ENCODE measurements around the gene METAP1.
"Not testable (repeated sequence)": the region's sequence is repeated elsewhere in the genome, so short reads cannot be mapped to it uniquely, and the experiment has no call there.

The METAP1 gene

GRCh38 chr4:99008051-99008450 is 12.5 kb downstream of the METAP1 start:
- TF ChIP-seq, protein P1, sequence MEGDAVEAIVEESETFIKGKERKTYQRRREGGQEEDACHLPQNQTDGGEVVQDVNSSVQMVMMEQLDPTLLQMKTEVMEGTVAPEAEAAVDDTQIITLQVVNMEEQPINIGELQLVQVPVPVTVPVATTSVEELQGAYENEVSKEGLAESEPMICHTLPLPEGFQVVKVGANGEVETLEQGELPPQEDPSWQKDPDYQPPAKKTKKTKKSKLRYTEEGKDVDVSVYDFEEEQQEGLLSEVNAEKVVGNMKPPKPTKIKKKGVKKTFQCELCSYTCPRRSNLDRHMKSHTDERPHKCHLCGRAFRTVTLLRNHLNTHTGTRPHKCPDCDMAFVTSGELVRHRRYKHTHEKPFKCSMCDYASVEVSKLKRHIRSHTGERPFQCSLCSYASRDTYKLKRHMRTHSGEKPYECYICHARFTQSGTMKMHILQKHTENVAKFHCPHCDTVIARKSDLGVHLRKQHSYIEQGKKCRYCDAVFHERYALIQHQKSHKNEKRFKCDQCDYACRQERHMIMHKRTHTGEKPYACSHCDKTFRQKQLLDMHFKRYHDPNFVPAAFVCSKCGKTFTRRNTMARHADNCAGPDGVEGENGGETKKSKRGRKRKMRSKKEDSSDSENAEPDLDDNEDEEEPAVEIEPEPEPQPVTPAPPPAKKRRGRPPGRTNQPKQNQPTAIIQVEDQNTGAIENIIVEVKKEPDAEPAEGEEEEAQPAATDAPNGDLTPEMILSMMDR (IDR thresholded peaks at IDR 0.05; ENCODE audit: control extremely low read depth, extremely low read depth, low read depth, missing control alignments), result no peak
- DNase-seq (ENCODE audit: extremely low spot score), result no peak
- CTCF ChIA-PET, result interaction anchor here (0.7 to 3.2 kb wide), 7 partner anchors 9 to 48 kb away, joined by 3 to 18 read pairs (median 3); partner anchors contain the start of gene METAP1
- POLR2A ChIA-PET, result interaction anchor here (0.7 kb wide), 1 partner anchor 12 kb away, joined by 5 read pairs; no protein-coding TSS in a partner anchor

GRCh38 chr4:99011910-99012309 is 16.4 kb downstream of the METAP1 start:
- ChIA-PET POLR2A (no interaction called here), CTCF (interaction anchor here (1.0 to 2.1 kb wide), 4 partner anchors 10 to 44 kb away, joined by 4 to 7 read pairs (median 6); partner anchors contain the start of gene METAP1)
- TF ChIP-seq, protein P1 (IDR thresholded peaks at IDR 0.05; ENCODE audit: control extremely low read depth, extremely low read depth, low read depth, missing control alignments), result no peak
- DNase-seq (ENCODE audit: extremely low spot score), result no peak

- POLR2A ChIA-PET, result no interaction called here
- TF ChIP-seq, protein P1 (IDR thresholded peaks at IDR 0.05; ENCODE audit: control extremely low read depth, extremely low read depth, low read depth, missing control alignments), result no peak
- DNase-seq (ENCODE audit: extremely low spot score), result no peak
- CTCF ChIA-PET, result interaction anchor here (1.0 to 1.5 kb wide), 3 partner anchors 13 to 19 kb away, joined by 3 to 4 read pairs (median 3); no protein-coding TSS in a partner anchor
These were observed 17.9 kb downstream of the METAP1 start for GRCh38 chr4:99013402-99013843.

- ChIA-PET CTCF (interaction anchor here (0.7 to 1.5 kb wide), 5 partner anchors 12 to 42 kb away, joined by 3 to 4 read pairs (median 3); no protein-coding TSS in a partner anchor), POLR2A (no interaction called here)
- no peak for DNase-seq (ENCODE audit: extremely low spot score)
- TF ChIP-seq, protein P1 (IDR thresholded peaks at IDR 0.05; ENCODE audit: control extremely low read depth, extremely low read depth, low read depth, missing control alignments), result no peak
These were observed 18.5 kb downstream of the METAP1 start for GRCh38 chr4:99013884-99014523.

DNA sequence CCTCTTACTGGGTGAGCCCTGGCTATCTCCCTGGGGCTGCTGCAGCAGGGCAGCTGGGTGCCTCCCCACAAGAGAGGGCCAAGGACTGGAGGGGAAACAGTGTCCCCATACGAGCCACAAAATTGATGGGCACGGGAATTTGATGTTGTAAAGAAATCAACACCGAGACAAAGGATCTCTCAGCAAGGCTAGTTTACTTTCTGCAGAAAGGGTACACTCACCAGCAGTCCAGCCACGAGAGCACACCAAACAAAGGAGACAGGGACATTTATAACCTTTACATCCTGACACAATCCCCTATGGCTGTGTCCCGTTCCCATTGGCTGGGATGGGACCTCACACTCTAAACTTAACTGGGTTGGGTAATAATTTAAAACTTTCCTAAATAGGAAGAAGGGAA is 25.9 kb downstream of the METAP1 start:
- POLR2A ChIA-PET, result no interaction called here

GRCh38 chr4:99022566-99022965 is 27.0 kb downstream of the METAP1 start:
- TF ChIP-seq, protein P1 (IDR thresholded peaks at IDR 0.05; ENCODE audit: control extremely low read depth, extremely low read depth, low read depth, missing control alignments), result no peak
- POLR2A ChIA-PET, result no interaction called here
- CTCF ChIA-PET, result interaction anchor here (1.0 kb wide), 1 partner anchor 34 kb away, joined by 3 read pairs; no protein-coding TSS in a partner anchor
- no peak for DNase-seq (ENCODE audit: extremely low spot score)

More for the DNA sequence above, 25.9 kb downstream of the METAP1 start:
- TF ChIP-seq, protein P1 (IDR thresholded peaks at IDR 0.05; ENCODE audit: control extremely low read depth, extremely low read depth, low read depth, missing control alignments), result no peak
- no peak for DNase-seq (ENCODE audit: extremely low spot score)
- CTCF ChIA-PET, result no interaction called here

DNA sequence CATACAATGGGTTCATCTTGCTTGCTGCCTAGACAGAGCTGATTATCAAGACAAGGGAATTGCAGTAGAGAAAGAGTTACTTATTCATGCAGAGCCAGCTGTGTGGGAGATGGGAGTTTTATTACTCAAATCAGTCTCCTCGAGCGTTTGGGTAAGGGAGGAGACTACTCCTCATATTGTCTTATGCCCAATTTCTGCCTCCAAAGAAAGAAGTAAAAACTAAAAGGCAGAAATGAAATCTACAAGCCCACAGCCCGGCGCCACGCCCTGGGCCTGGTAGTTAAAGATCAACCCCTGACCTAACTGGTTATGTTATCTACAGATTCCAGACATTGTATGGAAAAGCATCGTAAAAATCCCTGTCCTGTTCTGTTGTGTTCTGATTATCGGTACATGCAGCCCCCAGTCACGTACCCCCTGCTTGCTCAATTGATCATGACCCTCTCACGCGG is 28.3 kb downstream of the METAP1 start:
- POLR2A ChIA-PET; DNase-seq (ENCODE audit: extremely low spot score): not testable (repeated sequence)
- CTCF ChIA-PET, result interaction anchor here (1.0 to 3.4 kb wide), 3 partner anchors 22 to 33 kb away, joined by 3 to 17 read pairs (median 6); partner anchors contain the start of gene METAP1
